Measurements from ENCODE around the gene GRXCR1.

Gene GRXCR1

DNA sequence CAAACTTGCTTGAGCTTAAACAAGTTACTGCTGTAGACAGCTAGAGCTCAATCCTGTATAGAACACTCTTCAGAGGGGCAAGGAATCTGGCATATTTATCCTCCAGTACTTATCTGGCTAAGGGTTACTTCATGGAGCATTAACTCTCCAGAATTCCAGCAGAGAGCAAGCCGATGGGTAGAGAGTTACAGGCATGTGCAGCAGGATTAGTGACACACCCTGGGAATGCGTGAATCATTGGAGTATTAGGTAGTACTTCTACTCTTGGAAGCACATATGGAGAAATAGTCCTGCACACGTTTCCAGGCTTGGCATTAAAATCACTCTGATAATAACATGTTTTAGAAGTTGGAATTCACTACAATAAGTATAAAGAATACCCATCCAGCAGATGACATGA, 35.4 kb downstream of the GRXCR1 start:
- no peak for DNase-seq (ENCODE audit: low read depth in 1 of 2, low spot score in 1 of 2)

DNA sequence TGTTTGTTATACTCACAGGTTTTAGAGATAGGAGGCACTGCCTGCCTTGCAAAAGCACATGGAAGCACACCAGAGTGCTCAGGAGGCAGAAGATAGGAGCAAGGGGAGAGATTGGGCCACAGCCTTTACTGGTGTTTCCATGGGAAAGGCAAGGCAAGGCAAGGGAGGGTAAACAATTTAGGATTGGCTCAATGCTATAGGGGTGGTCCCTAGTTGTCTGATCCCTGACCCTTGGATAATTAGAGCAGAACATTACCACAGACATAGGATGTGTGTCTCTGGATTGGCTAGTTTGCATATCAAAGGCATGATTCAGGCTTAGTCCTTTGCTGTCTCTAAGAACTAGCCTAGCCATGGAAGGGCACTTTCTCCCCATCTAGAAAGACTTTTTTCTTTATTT, 36.1 kb downstream of the GRXCR1 start:
- DNase-seq (ENCODE audit: low read depth in 1 of 2, low spot score in 1 of 2): no peak

- no peak for DNase-seq (ENCODE audit: low read depth in 1 of 2, low spot score in 1 of 2)
These were observed 49.7 kb downstream of the GRXCR1 start for GRCh38 chr4:42942216-42942615.

- no peak for DNase-seq (ENCODE audit: low read depth in 1 of 2, low spot score in 1 of 2)
These were observed 53.4 kb downstream of the GRXCR1 start for GRCh38 chr4:42945874-42946273.

DNA sequence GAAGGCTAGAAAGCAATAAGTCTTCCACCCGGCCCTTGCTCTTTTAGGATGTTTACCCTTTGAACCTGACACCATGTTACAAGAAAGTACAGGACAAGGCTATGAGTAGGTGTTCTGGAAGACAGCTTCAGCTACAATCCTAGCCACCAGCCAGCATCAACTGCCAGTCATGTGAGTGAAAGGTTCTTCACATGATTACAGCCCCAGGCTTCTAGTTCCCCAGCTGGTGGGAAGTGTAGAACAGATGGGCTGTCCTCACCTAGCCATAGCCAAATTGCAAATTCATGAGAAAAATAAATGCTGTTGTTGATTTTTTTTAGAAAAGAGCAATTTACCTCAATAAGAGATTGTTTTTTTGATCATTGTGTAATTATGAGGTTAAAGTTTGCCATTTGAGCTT, 60.8 kb downstream of the GRXCR1 start:
- DNase-seq (ENCODE audit: low read depth in 1 of 2, low spot score in 1 of 2): no peak

DNA sequence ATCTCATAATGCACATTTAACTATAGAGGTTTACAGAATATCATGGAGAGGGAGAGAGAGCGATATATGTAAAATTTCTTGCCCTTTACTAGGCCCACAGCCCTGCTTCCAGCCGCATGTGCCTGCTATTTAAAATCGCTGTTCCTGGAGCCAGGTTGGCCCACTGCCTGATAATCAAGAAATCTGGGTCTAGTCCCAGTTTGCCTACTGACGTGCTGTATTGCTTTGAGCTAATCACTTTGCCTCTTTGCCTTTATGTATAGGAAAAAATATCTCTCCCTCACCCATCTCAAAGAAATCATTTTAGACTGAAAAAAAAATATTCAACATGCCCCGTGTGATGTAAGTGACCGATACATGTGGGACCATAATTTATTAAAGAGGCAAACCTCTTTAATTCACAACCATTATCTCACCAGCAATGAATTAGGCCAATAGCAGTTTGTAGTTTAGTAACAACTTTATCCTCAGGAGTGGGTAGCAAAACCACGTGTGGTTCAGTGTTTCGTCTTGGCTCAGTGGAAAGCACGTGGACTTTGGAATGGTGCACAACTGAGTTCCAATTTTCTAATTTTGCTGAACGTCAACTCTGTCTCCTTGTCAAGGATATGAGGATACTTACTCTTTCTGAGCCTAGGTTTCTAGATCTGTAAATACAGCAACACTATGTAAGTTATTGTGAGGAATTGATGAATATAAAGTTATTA, 62.6 kb downstream of the GRXCR1 start:
- no peak for DNase-seq (ENCODE audit: low read depth in 1 of 2, low spot score in 1 of 2)

DNA sequence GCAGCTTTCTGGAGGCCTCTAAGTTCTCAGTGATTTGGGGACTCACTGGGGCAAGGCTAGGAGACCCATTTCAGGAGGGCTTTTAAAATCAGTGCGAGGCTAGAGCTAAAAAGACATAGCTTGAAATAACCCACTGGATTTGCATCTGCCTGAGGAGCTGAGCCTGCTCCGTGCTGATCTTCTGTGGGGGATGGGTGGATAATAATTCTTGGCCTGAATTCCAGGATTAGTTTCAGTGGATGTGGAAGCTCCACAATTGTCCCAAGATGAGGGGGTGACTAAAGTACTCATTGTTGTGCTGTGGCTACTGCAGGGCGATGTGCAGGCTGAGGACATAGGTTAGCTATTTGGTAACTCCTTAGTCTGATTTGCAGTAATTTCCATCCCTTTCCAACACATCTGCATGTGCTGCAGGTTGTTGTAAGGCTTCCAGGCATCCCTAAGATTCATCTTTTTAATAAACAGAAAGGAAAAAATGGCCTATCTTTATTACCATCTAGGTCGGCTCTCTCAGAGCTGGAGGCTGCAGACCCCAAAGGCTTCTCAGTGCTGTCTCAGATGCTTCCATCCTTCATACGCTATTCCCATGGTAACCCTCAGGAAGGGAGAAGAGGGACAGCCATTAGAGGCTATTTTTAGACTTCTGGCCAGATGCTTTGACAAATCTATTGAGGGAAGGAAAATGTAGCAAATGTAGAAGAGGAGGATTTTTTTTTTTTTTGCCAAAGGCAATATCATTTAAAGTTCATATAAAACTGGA, 63.4 kb downstream of the GRXCR1 start:
- no peak for DNase-seq (ENCODE audit: low read depth in 1 of 2, low spot score in 1 of 2)

- no peak for DNase-seq (ENCODE audit: low read depth in 1 of 2, low spot score in 1 of 2)
These were observed 72.8 kb downstream of the GRXCR1 start for GRCh38 chr4:42965326-42965725.

DNA sequence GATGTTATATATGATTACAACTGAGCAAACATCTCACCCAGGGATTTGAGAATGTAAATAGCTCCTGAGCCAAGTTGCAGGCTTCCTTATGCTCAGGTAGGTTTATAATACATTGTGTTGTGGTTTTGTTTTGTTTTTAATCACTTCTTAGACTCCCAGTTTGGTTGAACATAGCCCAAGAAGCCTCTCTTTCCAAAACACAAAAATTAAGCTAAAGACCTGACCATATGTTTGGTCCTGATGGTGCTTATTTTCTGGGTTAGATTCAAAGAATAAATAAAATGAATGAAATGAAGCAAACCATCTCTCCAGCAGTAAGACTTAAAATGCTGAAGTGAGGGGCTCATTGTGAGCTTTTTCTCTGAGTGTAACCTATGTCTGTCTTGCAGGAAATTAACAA, 93.5 kb downstream of the GRXCR1 start:
- DNase-seq (ENCODE audit: low read depth in 1 of 2, low spot score in 1 of 2): no peak

DNA sequence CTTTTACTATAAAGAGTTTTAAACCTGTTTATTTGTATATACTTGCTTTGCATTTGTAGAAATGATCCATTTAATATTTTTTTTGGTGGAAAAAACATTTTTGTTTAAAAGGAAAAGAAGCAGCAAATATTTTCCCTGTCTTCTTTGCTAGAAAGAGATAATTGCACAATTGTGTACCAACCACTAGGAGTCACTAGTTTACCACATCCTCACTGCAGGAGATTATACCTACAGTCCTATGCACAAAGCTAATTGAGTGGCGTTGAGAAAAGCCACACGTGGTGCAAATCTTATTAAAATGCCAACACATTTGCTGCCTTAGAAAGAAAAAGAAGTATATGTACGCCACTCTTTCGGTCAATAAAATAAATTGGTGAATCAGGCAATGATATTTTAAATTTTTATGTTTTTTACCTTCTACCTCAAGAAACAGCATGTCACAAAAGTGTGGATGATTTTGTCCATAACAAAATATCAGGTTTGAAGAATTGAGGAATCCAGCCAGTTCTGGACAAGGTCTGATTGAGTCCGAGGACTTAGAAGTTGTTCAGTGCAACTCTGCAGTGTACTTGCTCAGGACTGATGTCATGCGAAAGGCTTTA, 102.9 kb downstream of the GRXCR1 start:
- DNase-seq (ENCODE audit: low read depth in 1 of 2, low spot score in 1 of 2): no peak

- no peak for DNase-seq (ENCODE audit: low read depth in 1 of 2, low spot score in 1 of 2)
These were observed 116.3 kb downstream of the GRXCR1 start for GRCh38 chr4:43008793-43009192.

DNA sequence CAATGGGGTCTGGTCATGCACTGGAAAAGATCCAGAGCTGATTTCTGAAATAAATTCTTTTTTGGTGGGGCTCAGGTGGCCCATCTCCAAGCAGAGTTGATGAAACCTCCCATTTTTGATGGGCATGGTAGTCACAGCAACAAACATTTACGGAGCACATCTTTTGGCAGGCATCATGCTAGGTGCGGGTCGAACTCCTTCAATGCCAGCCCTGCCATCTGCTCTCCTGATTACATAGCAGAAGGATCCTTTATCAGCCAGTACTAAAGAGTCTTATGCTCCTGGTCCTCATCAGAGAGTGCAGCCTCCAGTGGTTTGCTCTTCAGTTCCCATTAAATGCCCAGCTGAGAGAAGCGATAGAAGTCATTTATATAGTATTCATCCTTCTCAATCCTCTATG, 121.7 kb downstream of the GRXCR1 start:
- no peak for DNase-seq (ENCODE audit: low read depth in 1 of 2, low spot score in 1 of 2)

- DNase-seq (ENCODE audit: low read depth in 1 of 2, low spot score in 1 of 2): no peak
These were observed 149.1 kb downstream of the GRXCR1 start for GRCh38 chr4:43041632-43042031.

DNA sequence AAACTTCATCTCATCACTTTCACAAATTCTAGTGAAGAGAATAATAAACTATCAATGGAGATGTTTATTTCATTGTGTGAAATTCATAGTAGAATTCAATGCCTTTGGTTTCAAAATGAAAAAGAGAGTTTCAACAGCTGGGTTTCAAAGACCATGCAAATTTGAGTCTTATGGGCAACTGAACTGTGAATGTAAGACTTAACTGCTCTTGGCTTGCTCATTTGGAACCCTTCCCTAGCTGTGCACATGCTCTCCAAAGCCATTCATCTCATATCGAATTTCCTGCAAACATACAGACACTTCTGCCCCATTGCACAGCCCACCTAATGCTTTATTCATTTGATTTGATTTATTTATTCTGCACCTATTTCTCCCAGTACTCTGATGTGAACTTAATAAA, 154.5 kb downstream of the GRXCR1 start:
- DNase-seq (ENCODE audit: low read depth in 1 of 2, low spot score in 1 of 2): no peak

DNA sequence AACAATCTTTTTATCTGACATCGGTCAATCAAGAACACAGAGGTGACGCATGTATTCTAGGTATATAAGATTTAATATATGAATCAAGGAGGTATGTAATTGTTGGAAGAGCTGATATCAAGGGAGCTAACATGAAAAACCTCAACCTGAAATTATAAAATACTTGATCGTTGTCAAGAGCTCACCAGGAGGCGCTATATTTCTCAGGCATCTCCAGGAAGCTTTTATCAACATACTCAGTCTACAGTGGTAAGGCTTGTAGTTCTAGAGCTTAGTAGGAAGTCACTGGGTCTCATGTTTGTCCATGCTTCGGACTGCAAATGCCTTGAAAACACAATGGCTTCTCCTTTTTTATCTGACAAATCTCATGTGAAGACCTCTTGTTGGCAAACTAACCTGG, 156.1 kb downstream of the GRXCR1 start:
- no peak for DNase-seq (ENCODE audit: low read depth in 1 of 2, low spot score in 1 of 2)

DNA sequence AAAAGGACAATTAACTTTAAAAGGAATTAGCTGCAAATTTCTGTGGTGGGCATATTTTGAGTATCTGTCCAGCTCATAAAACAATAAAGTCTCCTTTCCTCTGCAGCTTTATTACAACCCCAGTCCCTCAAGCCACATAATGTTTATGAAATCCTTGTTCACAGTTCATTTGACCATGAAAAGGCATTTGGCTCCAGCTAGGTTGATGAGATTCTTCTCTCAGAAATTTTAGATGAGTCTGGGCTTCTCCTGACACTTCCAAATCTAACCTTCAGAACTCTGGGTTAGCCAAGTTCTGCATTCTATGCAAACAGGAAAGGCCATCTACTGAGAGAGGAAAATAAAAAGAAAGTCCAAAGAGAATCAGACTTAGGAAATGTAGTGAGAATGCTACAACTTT, 156.8 kb downstream of the GRXCR1 start:
- no peak for DNase-seq (ENCODE audit: low read depth in 1 of 2, low spot score in 1 of 2)

GRCh38 chr4:43066415-43066814, 173.9 kb downstream of the GRXCR1 start:
- no peak for DNase-seq (ENCODE audit: low read depth in 1 of 2, low spot score in 1 of 2)

- DNase-seq (ENCODE audit: low read depth in 1 of 2, low spot score in 1 of 2): no peak
These were observed 178.6 kb downstream of the GRXCR1 start for GRCh38 chr4:43071069-43071468.

Measured in stimulated activated CD4-positive, alpha-beta T cell treated with anti-CD3 and anti-CD28 coated beads, Interleukin-15, amount 100 ng/mL, for 1 hour (primary cell).